ENCODE data around the gene GRK4.
"Not testable (repeated sequence)": the region's sequence is repeated elsewhere in the genome, so short reads cannot be mapped to it uniquely, and the experiment has no call there.

Gene GRK4

DNA sequence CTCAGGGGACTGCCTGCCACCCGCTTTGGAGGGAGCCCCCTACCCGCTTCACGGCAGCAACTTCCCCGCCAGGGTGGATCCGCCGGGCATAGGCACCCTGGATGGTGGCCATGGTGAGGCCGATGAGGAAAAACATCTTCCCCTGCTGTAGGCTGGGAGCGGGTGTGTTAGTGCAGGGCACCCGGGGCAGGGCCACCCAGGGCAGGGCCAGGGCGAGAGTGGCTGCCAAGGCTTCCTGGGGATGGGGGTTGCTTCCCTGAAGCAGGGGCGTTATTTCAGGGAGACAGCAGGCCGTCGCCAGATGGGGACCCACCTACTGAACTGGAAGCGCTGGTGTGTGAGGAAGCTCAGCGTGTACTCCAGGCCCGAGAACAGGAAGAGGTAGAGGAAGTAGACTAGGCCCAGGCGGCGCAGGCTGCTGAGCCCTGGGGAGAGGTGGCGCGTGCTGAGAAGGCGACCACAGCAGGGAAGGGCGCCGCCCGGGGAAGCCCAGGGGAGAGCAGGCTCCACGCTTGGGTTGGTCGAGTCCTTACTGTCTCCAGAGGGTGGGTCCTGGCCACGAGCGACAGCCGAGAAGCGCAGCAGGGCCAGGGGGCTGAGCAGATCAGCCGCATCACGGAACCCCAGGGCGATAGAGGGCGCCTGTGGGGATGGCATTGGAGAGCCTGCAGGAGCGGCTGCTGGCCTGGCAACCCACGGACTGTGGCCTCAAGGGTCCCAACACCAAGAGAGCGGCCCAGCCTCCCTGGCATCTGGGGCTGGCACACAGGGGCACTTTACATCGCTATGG, 31.7 kb upstream of the GRK4 start:
- DNase-seq: no peak

DNA sequence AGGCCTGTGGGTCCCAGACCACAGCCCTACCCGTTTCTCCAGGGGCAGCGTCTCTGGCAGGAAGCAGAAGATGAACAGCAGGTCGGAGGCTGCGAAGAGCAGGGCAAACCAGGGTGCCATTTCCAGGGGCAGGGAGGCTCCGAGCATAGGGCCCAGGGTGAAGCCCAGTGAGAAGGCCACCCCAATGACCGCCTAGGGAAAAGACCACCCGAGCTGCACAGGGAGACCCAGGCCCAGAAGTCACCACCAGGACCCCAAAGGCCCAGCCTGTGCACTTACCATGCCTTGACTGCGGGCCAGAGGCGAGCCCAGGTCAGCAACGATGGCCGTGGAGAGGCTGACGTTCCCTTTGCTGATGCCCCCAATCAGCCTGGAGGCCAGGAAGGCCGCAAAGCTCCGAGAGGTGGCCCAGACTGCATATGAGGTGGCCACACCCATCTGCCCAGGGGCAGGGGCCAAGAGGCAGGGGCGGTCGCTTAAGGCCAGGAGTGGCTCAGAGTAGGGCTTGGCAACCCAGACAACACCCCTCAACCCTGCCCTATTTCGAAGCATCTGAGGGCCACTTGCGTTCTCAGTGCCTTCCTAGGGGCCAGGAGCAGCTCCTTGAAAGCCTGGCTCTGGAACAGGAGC, 30.9 kb upstream of the GRK4 start:
- DNase-seq: no peak

- peak; percentile 54 for DNase-seq
Observed at GRCh38 chr4:2932951-2933565, 30.3 kb upstream of the GRK4 start.

DNA sequence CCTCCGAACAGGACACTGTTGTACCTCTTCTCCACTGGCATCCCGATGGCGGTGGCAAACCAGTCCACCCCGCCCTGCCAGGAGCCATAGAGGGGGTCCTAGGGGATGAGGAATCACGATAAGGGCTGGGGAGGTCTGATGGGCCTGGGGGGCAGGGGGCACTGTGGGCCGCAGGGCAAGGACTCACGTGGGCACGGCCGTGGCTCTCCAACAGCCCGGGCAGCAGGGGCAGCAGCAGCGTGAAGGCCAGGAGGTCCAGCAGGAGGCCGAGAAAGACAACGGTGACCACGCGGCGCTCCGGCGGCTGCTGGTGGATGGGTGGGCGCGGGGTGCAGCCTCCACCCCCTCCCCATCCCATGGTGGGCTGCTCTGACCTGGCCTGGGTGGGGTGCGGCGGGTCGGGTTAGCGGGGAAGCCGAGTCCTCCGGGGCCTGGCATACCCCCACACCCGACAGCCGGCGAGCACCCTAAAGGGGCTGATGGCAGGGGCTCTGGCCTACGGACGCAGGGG, 29.8 kb upstream of the GRK4 start:
- DNase-seq: no peak

- DNase-seq: peak; percentile 77
Observed at GRCh38 chr4:2934077-2934812, 29.1 kb upstream of the GRK4 start.

- DNase-seq: peak; percentile 98
Observed at GRCh38 chr4:2934813-2935761, 28.3 kb upstream of the GRK4 start.

DNA sequence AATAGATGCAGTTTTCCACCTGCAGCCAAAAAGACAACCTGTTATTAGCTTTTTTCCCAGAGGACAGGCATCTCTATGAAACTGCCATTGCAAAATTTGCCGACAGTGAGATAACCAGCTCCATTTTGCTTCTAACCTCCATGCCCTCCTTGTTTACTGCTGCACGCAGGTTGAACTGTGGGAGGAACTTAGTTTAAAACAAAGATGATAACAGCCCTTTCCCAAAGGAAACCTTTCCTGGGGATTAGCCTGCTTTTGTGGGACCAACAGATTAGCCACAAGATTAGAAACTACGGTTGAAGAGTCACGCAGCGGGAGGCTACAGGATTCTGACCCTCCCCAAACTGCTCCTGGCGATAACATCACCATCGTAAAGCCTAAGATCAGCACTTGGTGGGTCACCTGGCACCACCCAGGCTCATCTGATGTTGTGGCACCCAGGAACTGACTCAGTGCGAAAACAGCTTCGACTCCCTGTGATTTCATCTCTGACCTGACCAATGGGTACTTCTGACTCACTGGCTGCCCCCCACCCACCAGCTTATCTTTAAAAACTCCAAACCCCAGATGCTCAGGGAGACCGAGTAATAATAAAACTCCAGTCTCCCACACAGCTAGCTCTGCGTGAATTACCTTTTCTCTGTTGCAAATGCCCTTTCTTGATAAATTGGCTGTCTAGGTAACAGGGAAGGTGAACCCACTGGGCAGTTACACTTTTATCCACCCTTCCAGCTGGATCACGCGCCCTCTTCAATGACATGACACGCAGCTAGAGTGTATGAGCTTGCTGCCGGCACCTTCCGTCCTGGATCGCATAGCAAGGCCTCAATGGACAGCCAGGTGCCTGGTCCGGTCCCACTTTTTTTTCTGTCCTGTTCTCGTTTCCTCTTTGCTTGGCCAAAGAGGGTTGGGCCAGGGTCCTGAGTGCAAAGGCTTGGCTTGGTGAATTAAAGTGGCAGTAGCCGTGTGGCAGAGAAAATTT, 27.3 kb upstream of the GRK4 start:
- peak; percentile 54 for DNase-seq

DNA sequence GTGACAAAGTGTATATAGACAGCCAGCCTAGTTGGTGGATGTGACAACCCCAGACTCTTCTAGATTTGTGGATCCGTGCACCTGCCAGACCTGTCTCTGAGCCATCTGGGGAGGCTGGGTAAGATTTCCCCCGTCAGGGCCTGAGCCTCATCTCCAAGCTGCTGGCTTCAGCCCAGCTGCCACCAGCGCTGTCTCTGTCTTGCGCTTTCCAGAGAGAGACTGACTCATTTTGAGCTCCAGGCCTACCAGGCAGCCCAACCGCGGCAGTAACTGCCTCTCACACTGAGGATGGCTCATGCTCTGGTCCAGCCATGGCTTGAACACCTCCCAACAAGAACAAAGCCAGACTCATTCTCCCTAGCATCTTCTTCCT, 26.6 kb upstream of the GRK4 start:
- DNase-seq: peak; percentile 73

GRCh38 chr4:2937146-2937857, 26.1 kb upstream of the GRK4 start:
- peak; percentile 56 for DNase-seq

GRCh38 chr4:2937986-2938385, 25.4 kb upstream of the GRK4 start:
- no peak for DNase-seq

- DNase-seq: not testable (repeated sequence)
Observed at GRCh38 chr4:2938411-2938810, 25.0 kb upstream of the GRK4 start.

DNA sequence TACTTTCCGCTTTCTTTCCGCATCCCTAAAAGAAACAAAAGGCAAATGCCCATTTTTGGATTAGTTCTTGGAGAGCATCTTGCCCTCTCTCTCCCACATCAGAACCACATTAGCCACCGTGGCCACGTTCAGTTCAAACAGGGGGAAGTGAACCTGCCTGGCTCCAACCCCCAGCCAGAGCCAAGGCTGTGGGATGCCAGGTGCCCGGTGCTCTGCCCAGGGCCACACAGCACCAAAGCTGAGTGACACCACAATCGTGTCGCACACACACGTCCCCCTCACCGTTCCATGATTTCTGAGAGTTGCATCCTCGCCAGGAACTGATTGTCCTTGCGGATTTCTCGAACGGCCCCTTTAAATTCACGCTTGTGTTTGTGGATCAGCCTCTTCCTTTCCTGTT, 24.5 kb upstream of the GRK4 start:
- no peak for DNase-seq

DNA sequence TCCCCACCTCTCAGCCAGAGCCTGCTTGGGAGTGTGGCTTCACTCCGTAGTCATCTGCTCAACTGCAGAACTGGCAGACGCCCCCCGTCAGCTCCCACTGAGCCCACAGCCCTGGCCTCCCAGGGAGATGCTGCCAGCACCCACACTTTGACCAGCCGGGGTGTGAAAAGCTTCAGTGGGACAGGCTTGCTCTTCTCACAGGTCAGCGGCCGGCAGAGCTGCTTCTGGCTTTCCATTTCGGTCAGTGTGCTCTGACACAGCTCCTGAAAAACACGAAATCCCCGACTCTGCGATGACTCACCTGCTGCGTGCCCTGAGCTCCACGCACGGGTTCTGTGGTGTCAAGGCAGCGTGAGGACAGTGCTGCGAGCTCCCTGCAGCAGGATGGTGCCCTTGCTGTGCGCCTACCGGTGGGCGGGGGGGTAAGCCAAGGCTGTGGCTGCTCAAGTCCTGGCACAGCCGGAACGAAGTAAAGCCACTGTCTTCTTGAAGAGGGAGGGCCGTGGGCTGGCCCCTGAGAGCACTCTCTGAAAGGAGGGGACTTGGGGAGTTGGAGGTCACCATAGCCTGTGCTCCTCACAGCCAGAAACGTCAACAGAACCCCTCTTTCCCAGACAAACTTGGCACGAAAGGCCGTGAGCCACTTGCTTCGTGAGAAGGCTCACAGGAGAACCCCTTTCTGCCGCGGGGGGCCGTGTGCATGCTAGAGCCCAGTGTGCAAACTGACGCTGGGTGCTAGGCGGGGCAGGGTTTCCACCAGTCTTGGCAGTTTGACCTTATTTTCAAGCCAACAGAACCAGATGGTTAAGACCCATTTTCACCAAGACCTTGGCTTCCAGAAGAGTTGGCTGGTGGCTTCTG, 23.8 kb upstream of the GRK4 start:
- no peak for DNase-seq

DNA sequence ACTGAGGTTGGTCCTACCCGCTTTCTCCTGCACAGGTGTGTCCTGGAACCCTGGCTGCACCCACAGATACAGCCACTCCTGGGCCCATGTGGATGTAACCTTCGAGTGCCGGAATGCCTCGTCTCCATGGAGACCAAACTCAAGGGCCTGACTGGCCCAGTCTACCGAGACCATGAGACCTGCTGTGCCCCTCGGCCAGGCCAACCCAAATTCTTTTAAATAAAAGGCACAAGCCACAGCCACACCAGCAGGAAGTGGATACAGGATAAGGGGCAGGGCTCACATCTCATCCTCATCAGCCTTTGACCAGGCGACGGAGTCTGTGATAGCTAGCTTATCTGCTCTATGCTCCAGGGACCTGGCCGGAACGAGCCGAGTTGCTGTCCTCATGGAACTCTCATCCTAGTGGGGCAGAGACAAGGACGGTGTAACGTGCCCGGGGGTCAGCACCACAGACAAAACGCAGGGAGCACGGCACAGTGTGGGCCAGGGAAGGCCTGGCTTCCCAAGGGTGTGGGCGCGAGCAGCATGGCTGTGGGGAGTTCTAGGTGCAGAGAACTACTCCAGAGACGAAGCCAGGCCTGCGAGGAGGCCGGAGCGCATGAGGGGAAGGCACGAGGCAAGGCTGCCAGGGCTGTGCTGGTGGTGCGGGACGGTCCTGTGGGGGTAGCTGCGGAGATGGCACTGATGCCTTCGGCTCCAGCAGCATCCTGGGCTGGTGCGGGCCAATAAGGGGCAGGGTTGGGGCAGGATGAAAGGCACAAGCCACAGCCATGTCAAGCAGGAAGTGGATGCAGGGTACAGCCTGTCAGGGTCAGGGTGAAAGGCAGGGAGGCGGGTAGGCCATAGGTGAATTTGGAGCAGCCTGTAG, 22.9 kb upstream of the GRK4 start:
- no peak for DNase-seq

GRCh38 chr4:2941138-2942036, 22.0 kb upstream of the GRK4 start:
- DNase-seq: no peak

DNA sequence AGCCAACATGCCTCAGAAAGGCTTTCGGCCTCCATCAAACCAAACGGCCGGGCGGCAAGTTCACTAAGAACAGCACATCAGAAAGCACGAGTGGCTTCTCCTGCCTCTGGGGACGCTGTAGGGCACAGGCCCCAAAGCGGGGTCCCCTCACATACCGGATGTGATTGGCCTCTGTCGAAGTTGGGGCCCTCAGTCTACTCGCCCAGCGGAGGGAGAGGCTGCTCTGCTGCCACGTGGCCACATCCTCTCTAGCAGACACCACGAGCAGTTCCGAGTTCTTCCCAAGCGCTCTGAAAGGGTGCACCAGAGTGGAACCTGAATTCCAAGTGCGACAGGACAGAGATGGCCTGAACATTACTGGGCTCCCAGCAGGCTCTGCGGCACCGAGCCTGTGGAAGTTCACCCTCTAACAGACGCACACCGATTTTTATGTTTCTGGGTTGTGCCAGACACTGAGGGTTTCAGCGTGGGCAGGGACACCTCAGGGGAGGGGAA, 21.3 kb upstream of the GRK4 start:
- DNase-seq: no peak
